COLO668 (cell line): ENCODE results near the gene TRMT10A.
"Not testable (repeated sequence)": the region's sequence is repeated elsewhere in the genome, so short reads cannot be mapped to it uniquely, and the experiment has no call there.

Experiments used
- DNase-seq: peaks from one replicate; lab custom pipeline; 2025; ENCODE audit not compliant: unreplicated experiment; lab: John Stamatoyannopoulos, UW

The TRMT10A gene

GRCh38 chr4:99564921-99565320 lies 1.1 kb upstream of the TRMT10A start:
- peak; percentile 12 for DNase-seq

GRCh38 chr4:99552872-99553271 lies 11.0 kb downstream of the TRMT10A start:
- no peak for DNase-seq

- DNase-seq, result no peak
Measured at GRCh38 chr4:99540277-99540939, 23.4 kb downstream of the TRMT10A start.

- no peak for DNase-seq
Measured at GRCh38 chr4:99537674-99538073, 26.2 kb downstream of the TRMT10A start.

GRCh38 chr4:99536848-99537247 lies 27.0 kb downstream of the TRMT10A start:
- peak; percentile 33 for DNase-seq

- DNase-seq, result peak; percentile 47
Measured at GRCh38 chr4:99536271-99536670, 27.6 kb downstream of the TRMT10A start.

GRCh38 chr4:99534699-99535098 lies 29.1 kb downstream of the TRMT10A start:
- not testable (repeated sequence) for DNase-seq

- no peak for DNase-seq
Measured at GRCh38 chr4:99529956-99530355, 33.9 kb downstream of the TRMT10A start.

- no peak for DNase-seq
Measured at GRCh38 chr4:99529228-99529627, 34.6 kb downstream of the TRMT10A start.

GRCh38 chr4:99518601-99519295 lies 45.1 kb downstream of the TRMT10A start:
- no peak for DNase-seq

GRCh38 chr4:99510721-99511120 lies 53.1 kb downstream of the TRMT10A start, which contains the start of gene C4orf17:
C4orf17 (plus strand) TSS chr4:99511021; CDS start chr4:99513082, 2,061 bp downstream.
- DNase-seq, result no peak

- no peak for DNase-seq
Measured at GRCh38 chr4:99507762-99508161, 56.1 kb downstream of the TRMT10A start.

- no peak for DNase-seq
Measured at GRCh38 chr4:99507349-99507748, 56.5 kb downstream of the TRMT10A start.

GRCh38 chr4:99506781-99507180 lies 57.1 kb downstream of the TRMT10A start:
- DNase-seq, result peak; percentile 5

- peak; percentile 14 for DNase-seq
Measured at GRCh38 chr4:99504804-99505502, 58.9 kb downstream of the TRMT10A start.
